Astrocyte (in vitro differentiated cells and primary cell): ENCODE data around the gene SLC7A8. TPM values are rescaled to one million over a fixed set of nuclear protein-coding genes. Genes with fewer than 3 reads are reported as not detected.
A peak's percentile ranks its signal among the peaks of the same experiment; 100 is the strongest.

ENCODE experiments used
- DNase-seq: peaks from one replicate; pipeline ENCODE4 v3.0.0-alpha.2; 2010; ENCODE audit warnings: low read depth
- FAIRE-seq: peaks from 2 replicates; lab custom pipeline; 2011; peaks lifted over from hg19 to GRCh38; lab: Jason Lieb, UNC
- H2AFZ ChIP-seq: 2 replicates; pipeline ENCODE4 v1.6.0; 2012; ENCODE audit warnings: low read depth, low read length, inconsistent platforms
- H3K27ac ChIP-seq: 2 replicates; pipeline ENCODE4 v1.5.1; 2011; ENCODE audit warnings: low read depth, low read length, inconsistent platforms
- H3K27me3 ChIP-seq: 2 replicates; pipeline ENCODE4 v1.6.0; 2011; ENCODE audit warnings: low read length, inconsistent platforms; ENCODE audit not compliant: insufficient read depth
- H3K36me3 ChIP-seq: 2 replicates; pipeline ENCODE4 v1.5.1; 2011; ENCODE audit warnings: low read length, inconsistent platforms; ENCODE audit not compliant: insufficient read depth
- H3K4me1 ChIP-seq: 2 replicates; pipeline ENCODE4 v1.5.1; 2011; ENCODE audit warnings: low read length, inconsistent platforms; ENCODE audit not compliant: insufficient read depth
- H3K4me2 ChIP-seq: 2 replicates; pipeline ENCODE4 v1.6.0; 2012; ENCODE audit warnings: low read length, inconsistent platforms
- H3K4me3 ChIP-seq: 2 replicates; pipeline ENCODE4 v1.5.1; 2011; ENCODE audit warnings: low read depth, mild to moderate bottlenecking, low read length, inconsistent platforms; ENCODE audit not compliant: insufficient read depth
- H3K79me2 ChIP-seq: 2 replicates; pipeline ENCODE4 v1.6.0; 2012; ENCODE audit warnings: mild to moderate bottlenecking, low read length, inconsistent platforms; ENCODE audit not compliant: insufficient read depth
- H3K9ac ChIP-seq: 2 replicates; pipeline ENCODE4 v1.6.0; 2012; ENCODE audit warnings: mild to moderate bottlenecking, low read length, inconsistent platforms
- H3K9me3 ChIP-seq: 2 replicates; pipeline ENCODE4 v1.5.1; 2012; ENCODE audit warnings: low read depth, mild to moderate bottlenecking, low read length, inconsistent platforms; ENCODE audit not compliant: insufficient read depth
- H4K20me1 ChIP-seq: 2 replicates; pipeline ENCODE4 v1.6.0; 2012; ENCODE audit warnings: low read length, inconsistent platforms; ENCODE audit not compliant: insufficient read depth
- H3K27ac Mint-ChIP-seq: one replicate; pipeline ENCODE4 v1.8.0; 2021; ENCODE audit warnings: mild to moderate bottlenecking, mixed read lengths; ENCODE audit not compliant: unreplicated experiment
- H3K27me3 Mint-ChIP-seq: one replicate; pipeline ENCODE4 v1.8.0; 2021; ENCODE audit warnings: low read depth, mixed read lengths; ENCODE audit not compliant: unreplicated experiment
- H3K36me3 Mint-ChIP-seq: one replicate; pipeline ENCODE4 v1.8.0; 2021; ENCODE audit warnings: low read depth, mixed read lengths; ENCODE audit not compliant: unreplicated experiment
- H3K4me1 Mint-ChIP-seq: one replicate; pipeline ENCODE4 v1.8.0; 2021; ENCODE audit warnings: low read depth, mixed read lengths; ENCODE audit not compliant: unreplicated experiment
- H3K4me3 Mint-ChIP-seq: one replicate; pipeline ENCODE4 v1.8.0; 2021; ENCODE audit warnings: mild to moderate bottlenecking, moderate library complexity, mixed read lengths; ENCODE audit not compliant: unreplicated experiment
- H3K9me3 Mint-ChIP-seq: one replicate; pipeline ENCODE4 v1.8.0; 2021; ENCODE audit warnings: mild to moderate bottlenecking, mixed read lengths; ENCODE audit not compliant: unreplicated experiment
- CTCF ChIP-seq: IDR thresholded peaks from 2 replicates; pipeline ENCODE4 v1.5.1; 2011; ENCODE audit warnings: low read depth, mild to moderate bottlenecking, inconsistent platforms, low read length, moderate library complexity; ENCODE audit not compliant: insufficient read depth
- EZH2 ChIP-seq: IDR thresholded peaks from 2 replicates; pipeline ENCODE4 v1.6.1; 2012; ENCODE audit warnings: mild to moderate bottlenecking, low read length, inconsistent platforms; ENCODE audit not compliant: insufficient read depth
- total RNA-seq: library from RNA; stranded (reverse); gene quantifications from 2 replicates; pipeline ENCODE4 v1.2.1, GENCODE V29; 2021

SLC7A8 gene
- total RNA-seq, 1 donor from 2014 or later: 6.5 TPM

GRCh38 chr14:23164949-23165348 is 18.5 kb downstream of the SLC7A8 start:
- no peaks in the 10 kb centered on the region for H4K20me1 ChIP-seq
- Mint-ChIP-seq H3K36me3 (no peaks in the 10 kb centered on the region), H3K4me3 (no peak overlapping the region), H3K9me3 (no peaks in the 10 kb centered on the region), H3K27me3 (peaks cover 9% of the 10 kb centered on the region), H3K27ac (no peak overlapping the region), H3K4me1 (peaks cover 27% of the 10 kb centered on the region)
- TF ChIP-seq EZH2 (no peak), CTCF (no peak)
- H3K4me3 ChIP-seq: no peak overlapping the region
- FAIRE-seq (no peak), DNase-seq (no peak)
- H3K36me3 ChIP-seq: no peaks in the 10 kb centered on the region
- peaks cover 11% of the 10 kb centered on the region for H3K27me3 ChIP-seq
- H3K9me3 ChIP-seq: no peaks in the 10 kb centered on the region
- H3K27ac ChIP-seq: no peak overlapping the region
- no peak overlapping the region for H3K4me2 ChIP-seq
- no peak overlapping the region for H3K9ac ChIP-seq
- H3K4me1 ChIP-seq: peaks cover 9% of the 10 kb centered on the region
- no peak overlapping the region for H2AFZ ChIP-seq
- H3K79me2 ChIP-seq: no peaks in the 10 kb centered on the region

GRCh38 chr14:23164250-23164649 is 19.2 kb downstream of the SLC7A8 start:
- H3K27me3 ChIP-seq: peaks cover 10% of the 10 kb centered on the region
- Mint-ChIP-seq H3K4me1 (peaks cover 34% of the 10 kb centered on the region), H3K27ac (no peak overlapping the region), H3K36me3 (no peaks in the 10 kb centered on the region), H3K27me3 (peaks cover 9% of the 10 kb centered on the region), H3K4me3 (no peak overlapping the region), H3K9me3 (no peaks in the 10 kb centered on the region)
- H3K4me3 ChIP-seq: no peak overlapping the region
- H3K9ac ChIP-seq: no peak overlapping the region
- H2AFZ ChIP-seq: no peak overlapping the region
- H3K4me1 ChIP-seq: peaks cover 9% of the 10 kb centered on the region
- FAIRE-seq (no peak), DNase-seq (peak; percentile 45)
- H4K20me1 ChIP-seq: no peaks in the 10 kb centered on the region
- no peaks in the 10 kb centered on the region for H3K36me3 ChIP-seq
- no peak overlapping the region for H3K27ac ChIP-seq
- no peak overlapping the region for H3K4me2 ChIP-seq
- H3K9me3 ChIP-seq: no peaks in the 10 kb centered on the region
- H3K79me2 ChIP-seq: no peaks in the 10 kb centered on the region
- TF ChIP-seq CTCF (no peak), EZH2 (no peak)

- no peaks in the 10 kb centered on the region for H3K79me2 ChIP-seq
- Mint-ChIP-seq H3K36me3 (no peaks in the 10 kb centered on the region), H3K4me1 (peaks cover 35% of the 10 kb centered on the region), H3K27me3 (peaks cover 9% of the 10 kb centered on the region), H3K9me3 (no peaks in the 10 kb centered on the region), H3K27ac (no peak overlapping the region), H3K4me3 (no peak overlapping the region)
- TF ChIP-seq EZH2 (no peak), CTCF (no peak)
- no peak overlapping the region for H3K4me3 ChIP-seq
- H2AFZ ChIP-seq: no peak overlapping the region
- H3K36me3 ChIP-seq: no peaks in the 10 kb centered on the region
- DNase-seq (no peak), FAIRE-seq (no peak)
- no peak overlapping the region for H3K9ac ChIP-seq
- peaks cover 9% of the 10 kb centered on the region for H3K4me1 ChIP-seq
- H3K4me2 ChIP-seq: no peak overlapping the region
- H3K27me3 ChIP-seq: peaks cover 11% of the 10 kb centered on the region
- no peaks in the 10 kb centered on the region for H4K20me1 ChIP-seq
- no peaks in the 10 kb centered on the region for H3K9me3 ChIP-seq
- no peak overlapping the region for H3K27ac ChIP-seq
Observed at GRCh38 chr14:23163830-23164229, 19.6 kb downstream of the SLC7A8 start.
